ENCODE data around the gene DPP8. TPM values are rescaled to one million over a fixed set of nuclear protein-coding genes. Genes with fewer than 3 reads are reported as not detected.
A peak's percentile ranks its signal among the peaks of the same experiment; 100 is the strongest.

DPP8 gene
- total and polyA plus RNA-seq, 5 experiments from 2014 or later, result 38.1 to 63.8 (median 47.1) TPM

DNA sequence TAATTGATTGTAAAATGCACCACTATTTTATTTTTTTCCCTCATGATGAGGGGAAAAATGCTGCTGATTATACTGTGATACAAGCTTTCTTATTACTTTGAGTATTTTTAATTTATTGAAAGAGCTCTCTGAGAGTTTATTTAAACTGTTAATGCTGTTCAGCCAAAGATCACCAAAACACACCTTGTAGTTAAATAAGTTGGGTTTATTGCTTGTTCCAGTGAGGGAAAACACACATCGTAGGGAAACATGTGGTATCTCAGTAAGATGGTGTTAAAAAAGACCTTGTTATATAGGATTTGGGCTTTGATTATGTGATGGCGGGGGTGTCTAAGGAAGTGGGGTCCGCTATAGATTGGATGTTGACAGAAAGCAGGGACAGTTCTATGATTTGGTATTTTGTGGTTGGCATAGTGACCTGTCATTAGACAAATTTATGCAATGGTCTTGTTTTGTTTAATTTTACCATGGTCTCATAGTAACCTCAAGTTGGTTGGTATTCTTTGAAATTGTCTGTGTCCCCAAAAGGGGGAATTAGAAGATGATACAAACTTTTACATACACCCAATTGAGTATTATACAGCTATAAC lies 23.8 kb upstream of the DPP8 start:
- Mint-ChIP-seq H3K4me1 (peaks cover 16 to 25% (median 21%) of the 10 kb centered on the region in 4 donors), H3K27me3 (no peaks in the 10 kb centered on the region), H3K9me3 (no peaks in the 10 kb centered on the region), H3K27ac (no peak overlapping the region), H3K4me3 (no peak overlapping the region), H3K36me3 (peaks cover 0 to 4% (median 2%) of the 10 kb centered on the region in 3 donors)
- POLR2A ChIA-PET, result interaction anchor here (0.8 kb wide), 1 partner anchor 10 kb away, joined by 3 read pairs; no protein-coding TSS in a partner anchor
- DNase-seq (no peak), ATAC-seq (no peak)

DNA sequence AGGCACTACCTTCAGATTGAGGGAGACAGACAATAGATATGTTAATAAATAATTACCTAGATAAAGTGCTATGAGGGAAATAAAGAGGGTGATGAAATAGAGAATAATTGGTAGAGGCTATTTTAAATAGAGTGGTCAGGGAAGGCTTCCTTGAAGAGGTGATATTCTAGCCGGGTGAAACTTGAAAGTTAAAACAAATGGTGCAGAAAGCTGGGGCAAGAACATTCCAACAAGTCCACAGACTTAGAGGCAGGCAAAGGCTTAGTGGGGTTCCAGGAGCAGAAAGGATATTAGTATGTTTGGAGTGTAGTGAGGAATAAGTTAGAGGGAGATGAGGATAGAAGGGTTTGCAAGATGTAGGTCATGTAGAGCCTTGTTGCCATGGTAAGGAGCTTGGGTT lies 22.8 kb upstream of the DPP8 start:
- ATAC-seq, result no peak
- H3K4me3 Mint-ChIP-seq, result no peak overlapping the region
- peak overlapping the region in 2 of 10 donors; percentile 11 to 25 for H3K27ac Mint-ChIP-seq
- peaks cover 0 to 7% (median 2%) of the 10 kb centered on the region in 3 donors for H3K36me3 Mint-ChIP-seq
- H3K4me1 Mint-ChIP-seq, result peaks cover 17 to 25% (median 20%) of the 10 kb centered on the region in 4 donors
- H3K27me3 Mint-ChIP-seq, result no peaks in the 10 kb centered on the region
- H3K9me3 Mint-ChIP-seq, result no peaks in the 10 kb centered on the region
- POLR2A ChIA-PET, result interaction anchor here (0.8 kb wide), 1 partner anchor 9 kb away, joined by 3 read pairs; no protein-coding TSS in a partner anchor
- DNase-seq, result no peak

DNA sequence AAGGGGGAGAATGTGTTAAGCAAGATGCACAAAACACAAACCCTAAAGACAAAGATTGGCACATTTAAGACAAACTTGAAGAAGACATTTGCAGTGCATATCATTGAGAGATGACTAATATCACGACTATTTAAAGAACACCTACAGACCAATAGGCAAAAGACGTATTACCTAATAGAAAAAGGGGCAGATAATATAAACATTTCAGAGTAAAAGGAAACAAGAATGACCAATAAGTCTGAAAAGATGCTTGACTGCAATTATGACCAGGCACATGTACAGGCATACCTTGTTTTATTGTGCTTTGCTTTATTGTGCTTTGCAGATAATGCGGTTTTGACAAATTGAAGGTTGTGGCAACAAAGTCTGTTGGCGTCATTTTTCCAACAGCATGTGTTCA lies 17.7 kb upstream of the DPP8 start:
- Mint-ChIP-seq H3K36me3 (peaks cover 0 to 14% (median 0%) of the 10 kb centered on the region in 3 donors), H3K4me3 (no peak overlapping the region), H3K4me1 (peaks cover 20 to 45% (median 39%) of the 10 kb centered on the region in 4 donors), H3K27me3 (no peaks in the 10 kb centered on the region), H3K27ac (no peak overlapping the region), H3K9me3 (no peaks in the 10 kb centered on the region)
- DNase-seq, result no peak
- ATAC-seq, result no peak
- POLR2A ChIA-PET, result no interaction called here

DNA sequence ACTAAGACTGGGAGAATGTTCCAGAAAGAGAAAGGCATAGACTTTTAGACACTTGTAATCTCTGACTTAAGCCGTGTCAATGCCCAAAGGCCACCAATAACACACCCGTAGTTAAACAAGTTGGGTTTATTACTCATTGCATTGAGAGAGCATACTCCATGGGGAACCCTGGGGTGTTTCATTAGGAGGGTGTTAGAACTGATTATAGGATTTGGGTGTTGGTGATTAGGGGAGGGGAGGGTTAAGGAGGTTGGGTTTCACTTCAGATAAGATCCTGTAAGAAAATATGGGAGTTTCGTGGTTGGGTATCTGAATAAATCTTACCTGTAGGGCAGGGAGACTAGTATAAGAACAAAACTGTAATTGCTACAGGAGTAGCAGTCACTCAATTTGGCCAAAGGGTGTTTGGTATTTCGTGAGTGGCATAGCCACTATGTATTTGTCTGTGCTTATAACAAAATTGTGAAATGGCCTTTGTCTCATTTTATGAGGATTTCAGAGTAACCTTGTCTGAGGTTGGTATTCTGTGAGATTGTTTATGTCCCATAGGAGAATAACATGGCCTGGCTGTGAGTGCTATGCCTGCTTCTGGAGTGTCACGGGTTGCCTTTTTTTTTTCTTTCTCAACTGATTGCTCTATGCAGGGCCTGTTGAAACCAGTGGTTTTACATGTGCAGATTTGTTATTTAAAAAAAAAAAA lies 15.7 kb upstream of the DPP8 start:
- DNase-seq, result no peak
- Mint-ChIP-seq H3K4me3 (peak overlapping the region in 1 of 10 donors; percentile 58), H3K27me3 (no peaks in the 10 kb centered on the region), H3K9me3 (no peaks in the 10 kb centered on the region), H3K27ac (peak overlapping the region in 2 of 10 donors; percentile 56 to 86), H3K36me3 (peaks cover 0 to 14% (median 0%) of the 10 kb centered on the region in 3 donors), H3K4me1 (peaks cover 24 to 50% (median 42%) of the 10 kb centered on the region in 4 donors)
- ATAC-seq, result no peak
- POLR2A ChIA-PET, result interaction anchor here (0.8 kb wide), 1 partner anchor 46 kb away, joined by 3 read pairs; no protein-coding TSS in a partner anchor

DNA sequence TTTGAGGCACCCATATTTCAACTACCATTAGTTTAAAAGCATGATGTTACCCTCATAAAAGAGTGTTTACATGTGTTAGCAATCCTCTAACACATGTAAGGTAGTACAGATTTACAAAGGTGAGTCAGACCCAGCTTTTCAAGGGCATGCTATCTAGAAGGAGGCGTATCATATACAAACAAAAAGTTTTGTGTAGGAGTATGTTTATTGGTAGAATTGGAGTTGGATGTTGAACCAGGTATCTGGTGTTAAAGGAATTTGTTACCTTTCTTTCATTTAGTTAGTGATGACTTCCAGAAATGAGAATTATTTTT lies 15.2 kb upstream of the DPP8 start:
- H3K4me1 Mint-ChIP-seq, result peaks cover 20 to 46% (median 38%) of the 10 kb centered on the region in 4 donors
- POLR2A ChIA-PET, result interaction anchor here (0.8 kb wide), 1 partner anchor 46 kb away, joined by 3 read pairs; no protein-coding TSS in a partner anchor
- no peak overlapping the region for H3K27ac Mint-ChIP-seq
- H3K9me3 Mint-ChIP-seq, result no peaks in the 10 kb centered on the region
- no peaks in the 10 kb centered on the region for H3K27me3 Mint-ChIP-seq
- peak overlapping the region in 3 of 10 donors; percentile 40 to 46 (median 42) for H3K4me3 Mint-ChIP-seq
- H3K36me3 Mint-ChIP-seq, result peaks cover 0 to 11% (median 0%) of the 10 kb centered on the region in 3 donors
- ATAC-seq (no peak), DNase-seq (no peak)

DNA sequence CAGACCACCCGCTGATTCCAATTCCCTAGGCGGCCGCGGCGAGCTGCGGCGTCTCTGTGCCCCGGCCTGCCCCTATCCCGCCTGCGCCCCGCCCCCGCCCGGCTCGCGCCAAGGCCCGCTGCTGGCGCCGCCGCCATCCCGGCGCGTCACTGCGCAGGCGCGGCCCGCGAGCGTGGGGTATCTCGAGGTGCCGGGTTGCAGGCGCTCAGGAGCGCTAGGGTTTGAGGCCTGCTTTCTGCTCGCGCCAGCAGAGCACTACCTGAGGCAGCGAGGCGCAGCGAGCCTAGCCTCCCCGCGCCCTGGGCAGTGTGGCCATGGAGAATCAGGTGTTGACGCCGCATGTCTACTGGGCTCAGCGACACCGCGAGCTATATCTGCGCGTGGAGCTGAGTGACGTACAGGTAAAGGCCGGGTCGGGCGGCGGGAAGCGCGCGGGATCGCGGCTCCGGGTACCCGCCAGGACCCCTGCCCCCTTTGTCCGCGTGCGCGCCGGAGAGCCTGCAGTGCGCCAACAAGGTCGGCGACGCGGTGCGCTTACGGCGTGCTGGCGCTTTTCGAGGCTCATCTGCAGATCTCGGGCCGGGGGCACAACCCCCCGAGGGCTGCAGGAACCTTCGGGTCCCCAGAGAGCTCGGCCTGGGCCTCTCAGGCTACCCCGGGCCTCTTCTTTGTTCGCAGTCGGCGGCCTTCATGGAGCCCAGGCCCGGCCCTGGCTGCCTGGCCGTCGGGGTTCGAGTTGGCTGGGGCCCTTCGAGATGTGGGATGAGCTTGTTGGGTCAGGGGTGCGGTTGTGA lies 13.0 kb upstream of the DPP8 start, which contains the start of gene HACD3:
TSS of gene HACD3 (plus strand) at position 146 of the 794 bp plus-strand sequence. CDS start at position 315, 169 bp downstream.
- Mint-ChIP-seq H3K36me3 (peaks cover 0 to 7% (median 0%) of the 10 kb centered on the region in 3 donors), H3K4me3 (peak within 1 kb of the TSS; percentile 79 to 93 (median 88)), H3K4me1 (peaks cover 19 to 44% (median 37%) of the 10 kb centered on the region in 4 donors), H3K27me3 (no peaks in the 10 kb centered on the region), H3K9me3 (no peaks in the 10 kb centered on the region), H3K27ac (peak within 1 kb of the TSS; percentile 85 to 96 (median 92))
- POLR2A ChIA-PET, result interaction anchor here (0.6 to 2.4 kb wide), 7 partner anchors 9 to 282 kb away, joined by 3 to 11 read pairs (median 4); partner anchors contain the start of gene INTS14
- ATAC-seq, result peak; percentile 95 to 98
- DNase-seq, result peak; percentile 79 to 96 (median 88)

DNA sequence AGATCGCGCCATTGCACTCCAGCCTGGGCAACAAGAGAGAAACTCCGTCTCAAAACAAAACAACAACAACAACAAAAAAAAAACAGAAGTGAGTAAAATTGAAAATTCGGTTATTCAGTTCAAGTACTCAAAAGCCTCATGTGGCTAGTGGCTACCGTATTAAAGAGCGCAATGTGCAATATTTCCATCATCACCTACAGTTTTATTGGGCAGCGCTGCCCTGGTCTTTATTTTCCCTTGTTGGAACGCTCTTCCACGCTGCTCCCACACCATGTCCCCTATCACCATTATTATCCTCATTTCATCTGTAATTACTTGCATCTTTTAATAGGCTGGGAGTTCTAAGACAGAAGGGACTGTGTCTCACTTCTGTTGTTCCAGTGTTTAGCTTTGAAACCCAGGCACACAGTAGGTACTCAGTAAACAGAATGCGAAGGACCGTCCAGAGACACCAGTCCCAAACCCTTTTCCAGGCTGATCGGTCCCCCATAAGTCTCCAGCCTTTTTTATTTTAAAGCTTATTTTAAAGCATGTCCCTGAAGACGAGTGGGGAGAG lies 12.4 kb upstream of the DPP8 start:
- no peak for DNase-seq

DNA sequence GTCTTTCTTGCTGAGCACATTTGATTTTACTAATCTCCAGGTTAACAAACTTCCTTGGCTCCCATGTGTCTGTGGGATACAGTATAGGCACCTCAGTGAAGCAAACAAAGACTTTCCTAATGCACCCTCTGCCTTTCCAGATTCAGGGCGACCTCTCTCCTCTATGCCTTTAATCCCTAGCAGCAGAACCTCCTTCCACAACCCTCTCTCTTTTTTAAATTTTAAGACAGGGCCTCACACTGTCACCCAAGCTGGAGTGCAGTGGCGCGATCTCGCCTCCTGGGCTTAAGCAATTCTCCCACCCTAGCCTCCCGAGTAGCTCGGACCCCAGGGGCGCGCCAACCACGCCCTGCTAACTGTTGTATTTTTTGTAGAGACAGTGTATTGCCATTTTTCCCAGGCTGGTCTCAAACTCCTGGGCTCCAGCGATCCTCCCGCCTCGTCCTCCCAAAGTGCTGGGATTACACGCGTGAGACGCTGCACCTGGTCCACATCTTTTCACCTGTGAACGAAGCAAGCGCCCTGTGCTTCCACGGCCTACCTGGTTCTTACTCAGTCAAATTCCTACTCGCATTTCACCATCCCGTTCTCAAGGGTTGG lies 11.1 kb upstream of the DPP8 start:
- Mint-ChIP-seq H3K27ac (peak overlapping the region in 1 of 10 donors; percentile 49), H3K4me1 (peaks cover 9 to 33% (median 26%) of the 10 kb centered on the region in 4 donors), H3K9me3 (no peaks in the 10 kb centered on the region), H3K27me3 (peaks cover 0 to 2% (median 0%) of the 10 kb centered on the region in 5 donors), H3K36me3 (no peaks in the 10 kb centered on the region), H3K4me3 (peak overlapping the region in 5 of 10 donors; percentile 4 to 38 (median 15))
- no peak for ATAC-seq
- no peak for DNase-seq
- POLR2A ChIA-PET, result no interaction called here

More for the DNA sequence above, 12.4 kb upstream of the DPP8 start:
- peak overlapping the region; percentile 79 to 93 (median 88) for H3K4me3 Mint-ChIP-seq
- POLR2A ChIA-PET, result interaction anchor here (0.6 to 2.4 kb wide), 6 partner anchors 9 to 282 kb away, joined by 3 to 11 read pairs (median 4); partner anchors contain the start of gene INTS14
- H3K36me3 Mint-ChIP-seq, result peaks cover 0 to 7% (median 0%) of the 10 kb centered on the region in 3 donors
- no peaks in the 10 kb centered on the region for H3K9me3 Mint-ChIP-seq
- no peaks in the 10 kb centered on the region for H3K27me3 Mint-ChIP-seq
- H3K4me1 Mint-ChIP-seq, result peaks cover 17 to 42% (median 34%) of the 10 kb centered on the region in 4 donors
- ATAC-seq, result no peak
- peak overlapping the region; percentile 85 to 96 (median 92) for H3K27ac Mint-ChIP-seq

DNA sequence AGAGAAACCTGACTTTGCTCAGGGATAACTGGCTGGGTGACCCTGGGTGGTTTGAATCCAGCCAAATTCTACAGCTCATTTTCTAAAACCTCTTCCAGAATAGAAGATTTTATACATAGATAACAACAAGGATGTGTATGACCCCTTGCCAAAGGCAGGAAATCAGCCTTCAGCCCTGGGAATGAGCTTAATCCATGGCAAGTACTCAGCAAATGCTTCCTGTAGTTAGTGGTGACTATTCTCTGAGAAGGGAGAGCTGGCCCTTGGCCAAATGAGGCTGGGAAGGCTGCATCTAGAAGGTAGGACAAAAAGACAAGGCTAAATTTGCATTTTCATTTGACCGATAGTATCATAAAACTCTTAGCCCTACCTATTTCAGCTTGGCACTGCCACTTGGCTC lies 8.1 kb upstream of the DPP8 start:
- Mint-ChIP-seq H3K9me3 (no peaks in the 10 kb centered on the region), H3K4me1 (peaks cover 5 to 12% (median 5%) of the 10 kb centered on the region in 4 donors), H3K36me3 (no peaks in the 10 kb centered on the region), H3K27me3 (peaks cover 0 to 4% (median 0%) of the 10 kb centered on the region in 5 donors), H3K4me3 (no peak overlapping the region), H3K27ac (peak overlapping the region in 1 of 10 donors; percentile 52)
- POLR2A ChIA-PET, result interaction anchor here (0.9 kb wide), 1 partner anchor 9 kb away, joined by 4 read pairs; the partner anchor contains the start of gene DPP8
- DNase-seq (no peak), ATAC-seq (no peak)

DNA sequence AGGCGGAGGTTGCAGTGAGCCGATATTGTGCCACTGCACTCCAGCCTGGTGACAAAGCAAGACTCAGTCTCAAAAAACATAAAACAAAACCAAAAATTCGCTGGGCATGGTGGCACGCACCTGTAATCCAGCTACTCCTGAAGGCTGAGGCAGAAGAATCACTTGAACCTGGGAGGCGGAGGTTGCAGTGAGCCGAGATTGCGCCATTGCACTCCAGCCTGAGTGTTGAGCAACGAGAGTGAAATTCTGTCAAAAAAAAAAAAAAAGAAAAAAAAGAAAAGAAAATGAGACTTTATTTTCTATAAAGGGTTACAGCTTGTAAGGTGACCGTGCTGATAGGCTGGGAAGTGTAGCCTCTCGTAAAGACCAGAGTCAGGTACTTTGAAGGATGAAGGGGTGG lies 6.7 kb upstream of the DPP8 start:
- POLR2A ChIA-PET, result interaction anchor here (0.7 kb wide), 1 partner anchor 8 kb away, joined by 3 read pairs; no protein-coding TSS in a partner anchor
- no peak overlapping the region for H3K4me3 Mint-ChIP-seq
- no peak overlapping the region for H3K27ac Mint-ChIP-seq
- peaks cover 0 to 4% (median under 1%) of the 10 kb centered on the region in 4 donors for H3K4me1 Mint-ChIP-seq
- H3K27me3 Mint-ChIP-seq, result peaks cover 0 to 4% (median 0%) of the 10 kb centered on the region in 5 donors
- no peaks in the 10 kb centered on the region for H3K36me3 Mint-ChIP-seq
- DNase-seq (no peak), ATAC-seq (no peak)
- no peaks in the 10 kb centered on the region for H3K9me3 Mint-ChIP-seq

DNA sequence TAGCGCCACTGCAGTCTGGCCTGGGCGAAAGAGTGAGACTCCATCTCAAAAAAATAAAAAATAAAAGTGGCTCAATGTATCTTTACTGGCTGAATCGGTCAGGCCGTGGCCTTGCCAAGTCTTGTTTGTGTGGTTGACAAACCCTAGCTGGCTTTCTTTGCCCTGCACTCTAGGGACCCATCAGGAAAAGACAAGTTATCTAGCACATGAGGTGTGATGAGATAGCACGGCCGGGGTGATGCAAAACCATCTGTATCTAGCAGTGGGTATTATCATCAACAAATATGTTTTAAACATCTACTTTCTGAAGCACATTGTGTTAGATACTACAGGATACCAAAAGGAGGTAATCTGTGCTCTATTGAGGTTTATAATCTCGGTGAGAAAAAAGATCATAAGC lies 3.9 kb upstream of the DPP8 start:
- Mint-ChIP-seq H3K36me3 (no peaks in the 10 kb centered on the region), H3K9me3 (no peaks in the 10 kb centered on the region)

More for the DNA sequence above, 3.9 kb upstream of the DPP8 start:
- no peak for ATAC-seq
- no peak for DNase-seq
- H3K27ac Mint-ChIP-seq, result no peak overlapping the region
- peak overlapping the region in 1 of 10 donors; percentile 54 for H3K4me3 Mint-ChIP-seq
- peaks cover 5 to 13% (median 13%) of the 10 kb centered on the region in 4 donors for H3K4me1 Mint-ChIP-seq
- POLR2A ChIA-PET, result no interaction called here
- H3K27me3 Mint-ChIP-seq, result peaks cover 0 to 4% (median 0%) of the 10 kb centered on the region in 5 donors
